HG03442 (cell line): ENCODE measurements around the gene RTEL1.
"Not testable (repeated sequence)": the region's sequence is repeated elsewhere in the genome, so short reads cannot be mapped to it uniquely, and the experiment has no call there.

Experiments used
- ATAC-seq: cut with Tn5 transposase; IDR thresholded peaks from one replicate; pipeline ENCODE4 v1.9.1; 2021; ENCODE audit warnings: mild to moderate bottlenecking, moderate library complexity; ENCODE audit not compliant: unreplicated experiment

The RTEL1 gene

GRCh38 chr20:63627751-63628245, 30.3 kb upstream of the RTEL1 start:
- ATAC-seq, result no peak

GRCh38 chr20:63628246-63628975, 29.7 kb upstream of the RTEL1 start:
- ATAC-seq, result no peak

GRCh38 chr20:63630956-63631355, 27.2 kb upstream of the RTEL1 start:
- ATAC-seq, result not testable (repeated sequence)

GRCh38 chr20:63631426-63631825, 26.7 kb upstream of the RTEL1 start:
- not testable (repeated sequence) for ATAC-seq

- no peak for ATAC-seq
These were observed 24.4 kb upstream of the RTEL1 start for GRCh38 chr20:63633732-63634131.

GRCh38 chr20:63635431-63636141, 22.5 kb upstream of the RTEL1 start:
- no peak for ATAC-seq

- ATAC-seq, result no peak
These were observed 21.1 kb upstream of the RTEL1 start for GRCh38 chr20:63636752-63637628.

- no peak for ATAC-seq
These were observed 18.8 kb upstream of the RTEL1 start for GRCh38 chr20:63639093-63639975.

- ATAC-seq, result no peak
These were observed 18.0 kb upstream of the RTEL1 start for GRCh38 chr20:63640086-63640485.

- ATAC-seq, result not testable (repeated sequence)
These were observed 17.4 kb upstream of the RTEL1 start for GRCh38 chr20:63640686-63641085.

- no peak for ATAC-seq
These were observed 16.8 kb upstream of the RTEL1 start for GRCh38 chr20:63641146-63641791.

GRCh38 chr20:63641792-63642523, 16.2 kb upstream of the RTEL1 start:
- peak; percentile 65 for ATAC-seq

- peak; percentile 6 for ATAC-seq
These were observed 15.4 kb upstream of the RTEL1 start for GRCh38 chr20:63642527-63643247.

GRCh38 chr20:63643499-63643898, 14.6 kb upstream of the RTEL1 start:
- no peak for ATAC-seq

GRCh38 chr20:63643946-63644345, 14.2 kb upstream of the RTEL1 start:
- ATAC-seq, result no peak

GRCh38 chr20:63645218-63645617, 12.9 kb upstream of the RTEL1 start:
- ATAC-seq, result no peak

- ATAC-seq, result no peak
These were observed 9.9 kb upstream of the RTEL1 start for GRCh38 chr20:63648190-63648589.

GRCh38 chr20:63648895-63649589, 9.1 kb upstream of the RTEL1 start:
- no peak for ATAC-seq
